Spleen (tissue), 11 donors: ENCODE results near the gene RITA1. TPM values are rescaled to one million over a fixed set of nuclear protein-coding genes. Genes with fewer than 3 reads are reported as not detected.

Experiments used
- DNase-seq: peaks from one replicate; pipeline ENCODE4 v3.0.0-alpha.2; 2020
- H3K27ac ChIP-seq, 8 donors: fragments of 200-600 bp; sonication (generic) in 7 of 8; 1 replicate in 4 of 8; 2 replicates in 4 of 8; pipeline versions ENCODE4 v1.5.0 to v1.8.0; 2016 to 2021; ENCODE audit warnings: inconsistent platforms in 4 of 8, mild to moderate bottlenecking in 4 of 8, moderate library complexity in 1 of 8
- H3K27me3 ChIP-seq, 7 donors: fragments of 200-600 bp; sonication (generic) in 6 of 7; replicated peaks in 1 of 7; 1 replicate in 4 of 7; 2 replicates in 3 of 7; pipeline versions ENCODE4 v1.5.0 to v1.8.0; 2016 to 2021; ENCODE audit warnings: inconsistent platforms in 3 of 7, mild to moderate bottlenecking in 1 of 7
- H3K36me3 ChIP-seq, 6 donors: fragments of 200-600 bp; sonication (generic) in 5 of 6; 1 replicate in 4 of 6; 2 replicates in 2 of 6; pipeline versions ENCODE4 v1.5.0 to v1.8.0; 2016 to 2021; ENCODE audit warnings: inconsistent platforms in 2 of 6
- H3K4me1 ChIP-seq, 6 donors: fragments of 200-600 bp; sonication (generic) in 5 of 6; 1 replicate in 3 of 6; 2 replicates in 3 of 6; pipeline versions ENCODE4 v1.5.0 to v1.8.0; 2016 to 2021; ENCODE audit warnings: inconsistent platforms in 3 of 6
- H3K4me3 ChIP-seq, 8 donors: fragments of 200-600 bp; sonication (generic) in 7 of 8; 1 replicate in 4 of 8; 2 replicates in 4 of 8; pipeline versions ENCODE4 v1.5.0 to v1.8.0; 2016 to 2021; ENCODE audit warnings: inconsistent platforms in 4 of 8, mild to moderate bottlenecking in 4 of 8, moderate library complexity in 2 of 8
- H3K9me3 ChIP-seq, 8 donors: fragments of 200-600 bp; sonication (generic) in 7 of 8; 1 replicate in 4 of 8; 2 replicates in 4 of 8; pipeline versions ENCODE4 v1.5.0 to v1.8.0; 2016 to 2021; ENCODE audit warnings: inconsistent platforms in 4 of 8
- CTCF ChIP-seq, 11 experiments: fragments of 200-600 bp in 7 of 11; fragments of 450-650 bp in 4 of 11; sonication (generic) in 4 of 11; IDR thresholded peaks in 8 of 11; conservative IDR thresholded peaks in 3 of 11; 1 replicate in 7 of 11; 2 replicates in 4 of 11; pipeline versions ENCODE4 v1.4.0 to v1.8.0; 2016 to 2021; ENCODE audit warnings: antibody characterized with exemption in 11 of 11, inconsistent platforms in 4 of 11, mild to moderate bottlenecking in 1 of 11
- POLR2A ChIP-seq, 3 donors: fragments of 450-650 bp; IDR thresholded peaks; one replicate each; pipeline ENCODE4 v1.5.1; 2017; ENCODE audit warnings: antibody characterized with exemption in 3 of 3, mild to moderate bottlenecking in 1 of 3
- POLR2AphosphoS5 ChIP-seq, 3 donors: sonication (generic); formaldehyde crosslinking; IDR thresholded peaks; one replicate each; pipeline ENCODE4 v1.5.1; 2017; ENCODE audit warnings: antibody characterized with exemption in 3 of 3
- WGBS, 5 donors: extraction: QIAGEN DNeasy Blood & Tissue Kit in 3 of 5; methylation state at CpG; one replicate each; pipeline versions ENCODE4 v1.1.5 to v1.1.7; 2013 to 2018; 5-methylcytosine and 5-hydroxymethylcytosine counted together
- intact Hi-C: fragments of 100-400 bp; cut with DNase I; formaldehyde crosslinking; loops from one replicate; pipeline ENCODE4 v1.15.0; 2023; ENCODE audit warnings: low total_unique reads
- polyA plus RNA-seq, 3 donors: library from polyadenylated mRNA; stranded (reverse); fragments of 200-250 nt; gene quantifications; one replicate each; pipeline ENCODE4 v1.2.1, GENCODE V29; 2013
- total RNA-seq, 7 donors: library from RNA; depleted of rRNA in 3 of 7; stranded (reverse); fragments of >200 nt in 3 of 7; fragmentation: NEBNext Ultra II Directional in 4 of 7; extraction: Animal tissue kit (Norgen Biotek cat#: 25700) in 4 of 7; gene quantifications; one replicate each; pipeline versions ENCODE4 v1.1.0 to v1.2.1, GENCODE V29; 2016 to 2021
- donor health status: healthy with polysubstance abuse.
- donor health status: DM: no; HTN: no; CAD: no; lungs with moderate emphysema.
- donor health status: DM: no; HTN: no; CAD: no.
- donor health status: Bipolar disorder and iron deficiency.
- donor health status: healthy.
- donor health status: DM: no; HTN: no; CAD: no.
- donor health status: DM: yes; HTN: yes; CAD: no.

The RITA1 gene
- total and polyA plus RNA-seq, 10 donors = 9.0 to 15.6 (median 12.4) TPM

GRCh38 chr12:113190761-113191160 lies 5.2 kb downstream of the RITA1 start:
- H3K4me3 ChIP-seq = no peak overlapping the region
- intact Hi-C loops = no loop called here
- no peak for TF ChIP-seq CTCF (IDR thresholded peaks at IDR 0.05 in 8 of 11, conservative IDR thresholded peaks at IDR 0.05 in 3 of 11)
- no peak for TF ChIP-seq POLR2A (IDR thresholded peaks at IDR 0.05)
- TF ChIP-seq POLR2AphosphoS5 (IDR thresholded peaks at IDR 0.05) = no peak
- H3K9me3 ChIP-seq = no peaks in the 10 kb centered on the region
- H3K36me3 ChIP-seq = peaks cover 0 to 51% (median 22%) of the 10 kb centered on the region in 6 donors
- H3K4me1 ChIP-seq = peaks cover 15 to 38% (median 23%) of the 10 kb centered on the region in 6 donors
- H3K27me3 ChIP-seq = no peaks in the 10 kb centered on the region
- H3K27ac ChIP-seq = no peak overlapping the region
- WGBS, 5 donors = 87 to 95% (median 93%) methylated on average over 4 of the region's 4 CpGs
- DNase-seq = no peak

- no peak for DNase-seq
- H3K27ac ChIP-seq = no peak overlapping the region
- H3K4me3 ChIP-seq = no peak overlapping the region
- 94 to 98% (median 96%) methylated on average over 19 of the region's 19 CpGs for WGBS, 5 donors
- peaks cover 11 to 33% (median 20%) of the 10 kb centered on the region in 6 donors for H3K4me1 ChIP-seq
- H3K36me3 ChIP-seq = peaks cover 0 to 51% (median 22%) of the 10 kb centered on the region in 6 donors
- TF ChIP-seq CTCF (IDR thresholded peaks at IDR 0.05 in 8 of 11, conservative IDR thresholded peaks at IDR 0.05 in 3 of 11) (no peak), POLR2AphosphoS5 (IDR thresholded peaks at IDR 0.05) (peak in 1 of 3 donors; percentile 15)
- no peaks in the 10 kb centered on the region for H3K27me3 ChIP-seq
- intact Hi-C loops = no loop called here
- H3K9me3 ChIP-seq = no peaks in the 10 kb centered on the region
Measured at GRCh38 chr12:113191227-113191626, 5.7 kb downstream of the RITA1 start.

GRCh38 chr12:113194971-113195391 lies 9.5 kb downstream of the RITA1 start:
- Histone ChIP-seq H3K9me3 (no peaks in the 10 kb centered on the region), H3K27me3 (no peaks in the 10 kb centered on the region), H3K4me3 (no peak overlapping the region), H3K27ac (no peak overlapping the region), H3K36me3 (peaks cover 0 to 32% (median 18%) of the 10 kb centered on the region in 6 donors), H3K4me1 (peaks cover 5 to 36% (median 14%) of the 10 kb centered on the region in 6 donors)
- no peak for TF ChIP-seq POLR2A (IDR thresholded peaks at IDR 0.05)
- no peak for DNase-seq
- WGBS, 5 donors = 79 to 100% (median 96%) methylated on average over 2 to 4 of the region's 4 CpGs
- intact Hi-C loops = no loop called here

- Histone ChIP-seq H3K4me1 (peaks cover 5 to 43% (median 14%) of the 10 kb centered on the region in 6 donors), H3K4me3 (no peak overlapping the region), H3K27ac (no peak overlapping the region), H3K27me3 (no peaks in the 10 kb centered on the region), H3K9me3 (no peaks in the 10 kb centered on the region), H3K36me3 (peaks cover 0 to 26% (median 16%) of the 10 kb centered on the region in 6 donors)
- intact Hi-C loops = no loop called here
- TF ChIP-seq POLR2A (IDR thresholded peaks at IDR 0.05) (no peak), CTCF (IDR thresholded peaks at IDR 0.05 in 8 of 11, conservative IDR thresholded peaks at IDR 0.05 in 3 of 11) (no peak), POLR2AphosphoS5 (IDR thresholded peaks at IDR 0.05) (no peak)
- WGBS, 5 donors = 95 to 99% (median 96%) methylated on average over 13 of the region's 13 CpGs
- DNase-seq = no peak
Measured at GRCh38 chr12:113195598-113195997, 10.1 kb downstream of the RITA1 start.

GRCh38 chr12:113196582-113196981 lies 11.1 kb downstream of the RITA1 start:
- Histone ChIP-seq H3K4me3 (no peak overlapping the region), H3K9me3 (no peaks in the 10 kb centered on the region), H3K27ac (no peak overlapping the region), H3K36me3 (peaks cover 0 to 16% (median 8%) of the 10 kb centered on the region in 6 donors), H3K4me1 (peaks cover 5 to 52% (median 14%) of the 10 kb centered on the region in 6 donors), H3K27me3 (no peaks in the 10 kb centered on the region)
- 76 to 87% (median 85%) methylated on average over 6 to 7 of the region's 7 CpGs for WGBS, 5 donors
- intact Hi-C loops = no loop called here
- no peak for DNase-seq
- no peak for TF ChIP-seq POLR2AphosphoS5 (IDR thresholded peaks at IDR 0.05)
- no peak for TF ChIP-seq CTCF (IDR thresholded peaks at IDR 0.05 in 8 of 11, conservative IDR thresholded peaks at IDR 0.05 in 3 of 11)
- no peak for TF ChIP-seq POLR2A (IDR thresholded peaks at IDR 0.05)
